Stimulated activated CD4-positive, alpha-beta T cell treated with anti-CD3 and anti-CD28 coated beads, Interleukin-12 subunit alpha, Interleukin-12 subunit beta, amount 100 ng/mL, for 48 hours (primary cell): Measurements from ENCODE around the gene CREB5.
"Not testable (repeated sequence)": the region's sequence is repeated elsewhere in the genome, so short reads cannot be mapped to it uniquely, and the experiment has no call there.

ENCODE experiments used
- DNase-seq, 3 donors: peaks; one replicate each; pipeline ENCODE4 v3.0.0-alpha.2; 2020; ENCODE audit warnings: low read depth in 2 of 3, low spot score in 1 of 3

The CREB5 gene

DNA sequence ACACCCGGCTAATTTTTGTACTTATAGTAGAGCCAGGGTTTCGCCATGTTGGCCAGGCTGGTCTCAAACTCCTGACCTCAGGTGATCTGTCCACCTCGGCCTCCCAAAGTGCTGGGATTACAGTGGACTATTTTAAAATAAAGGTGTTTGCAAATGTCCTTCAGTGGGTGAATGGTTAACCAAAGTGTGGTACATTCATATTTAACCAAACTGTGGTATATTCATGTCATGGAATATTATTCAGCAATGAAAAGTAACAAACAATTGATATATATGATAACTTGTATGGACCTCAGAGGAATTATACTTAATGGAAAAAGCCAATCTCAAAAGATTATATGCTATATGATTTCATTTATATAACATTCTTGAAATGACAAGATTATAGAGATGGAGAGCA lies 190.0 kb downstream of the CREB5 start:
- no peak for DNase-seq

DNA sequence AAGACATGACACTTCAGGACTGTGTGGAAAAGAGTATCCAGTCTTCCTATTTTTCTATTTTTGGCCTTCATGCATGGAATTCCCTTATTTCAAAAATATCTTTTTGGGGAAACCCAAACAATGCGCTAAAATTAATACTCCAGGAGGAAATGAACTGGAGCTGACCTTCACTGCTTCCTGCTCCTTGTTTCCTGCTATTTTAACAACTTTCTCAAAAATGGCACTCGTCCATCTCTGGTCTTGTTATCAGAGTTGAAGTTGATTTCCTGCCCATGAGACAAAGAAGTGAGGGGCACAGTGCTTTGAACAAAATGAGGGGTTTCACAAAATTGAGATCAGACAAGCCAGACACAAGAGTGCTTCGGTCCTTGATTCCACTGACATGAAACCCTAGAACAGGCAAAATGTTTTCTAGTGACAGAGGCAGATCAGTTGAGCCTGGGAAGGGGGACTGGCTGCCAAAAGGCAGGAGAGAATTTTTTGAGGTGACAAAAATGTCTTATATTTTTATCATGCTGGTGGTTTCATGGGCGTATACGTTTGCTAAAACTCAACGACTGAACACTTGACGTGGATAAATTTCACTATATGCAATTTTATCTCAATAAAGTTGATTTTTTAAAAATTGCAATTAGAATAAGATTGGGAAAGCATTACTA lies 193.2 kb downstream of the CREB5 start:
- DNase-seq = no peak

DNA sequence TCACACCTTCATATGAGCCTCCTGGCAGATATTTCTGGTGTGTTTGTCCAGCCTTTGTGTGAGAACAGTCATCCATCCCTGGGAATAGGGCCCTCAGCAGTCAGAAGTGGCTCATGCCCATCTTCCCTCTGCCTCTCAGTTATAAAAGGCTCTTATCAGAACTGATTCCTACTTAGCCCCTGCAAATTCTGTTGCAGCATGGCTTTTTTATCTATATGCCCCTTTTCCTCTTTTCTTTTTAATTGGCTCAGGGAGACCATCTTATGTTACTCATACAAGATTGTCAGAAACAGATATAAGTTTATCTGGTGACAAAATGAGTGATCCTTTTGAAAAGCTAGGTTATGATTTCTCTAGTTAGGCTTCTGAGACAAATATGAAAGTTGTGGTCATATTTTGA lies 194.1 kb downstream of the CREB5 start:
- DNase-seq = no peak

DNA sequence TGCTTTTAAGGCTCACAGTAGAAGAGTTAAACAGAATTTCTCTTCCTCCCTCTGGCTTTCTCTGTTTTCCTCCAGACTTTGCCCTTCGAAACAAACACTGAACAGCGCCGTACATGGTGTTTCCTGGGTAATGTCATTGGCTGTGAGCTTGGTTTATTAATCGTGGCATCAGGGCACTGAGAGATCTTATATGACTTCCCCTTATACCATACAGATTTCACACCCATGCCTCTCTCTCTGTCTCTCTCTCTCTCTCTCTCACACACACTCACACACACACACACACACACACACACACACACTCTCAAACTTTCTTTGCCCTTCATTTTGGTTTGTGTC lies 195.5 kb downstream of the CREB5 start:
- DNase-seq = no peak

DNA sequence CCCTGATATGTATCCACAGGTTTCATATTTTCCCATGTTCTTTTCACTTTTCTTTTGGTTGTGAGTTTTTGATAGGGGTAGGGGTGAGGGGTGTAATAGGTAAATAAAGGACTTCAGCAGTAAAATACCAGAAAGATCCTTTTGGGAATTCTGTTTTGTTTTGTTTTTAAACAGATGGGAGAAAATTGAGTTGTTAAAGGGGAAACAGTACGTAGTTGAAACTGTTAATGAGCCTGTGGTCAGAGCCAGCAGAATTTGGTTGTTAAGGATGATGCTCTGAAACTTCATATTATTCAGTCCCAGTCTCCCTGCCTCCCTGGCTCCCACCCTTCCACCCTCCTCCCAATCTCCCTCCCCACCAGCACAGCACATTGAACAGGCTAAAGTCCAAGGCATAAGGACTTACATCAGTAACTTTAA lies 195.9 kb downstream of the CREB5 start:
- DNase-seq = no peak

DNA sequence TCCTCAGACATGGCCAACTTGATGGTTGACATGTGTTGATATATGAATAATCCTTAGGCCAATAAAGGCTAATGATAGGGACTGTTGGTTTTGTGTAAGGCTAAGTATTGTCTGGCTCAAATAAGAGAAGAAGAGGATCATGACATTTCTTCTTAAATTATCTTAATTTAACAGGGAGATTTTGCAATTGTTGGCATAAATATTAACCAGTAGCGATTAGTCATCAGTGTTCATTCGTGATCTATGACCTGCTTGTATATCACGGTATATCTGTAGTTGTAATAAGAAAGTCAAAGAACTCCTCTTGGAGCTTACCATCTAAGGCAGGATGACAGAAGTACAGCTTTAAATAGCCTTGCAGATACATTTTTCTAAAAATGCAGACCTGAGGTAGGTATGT lies 196.4 kb downstream of the CREB5 start:
- DNase-seq = no peak

DNA sequence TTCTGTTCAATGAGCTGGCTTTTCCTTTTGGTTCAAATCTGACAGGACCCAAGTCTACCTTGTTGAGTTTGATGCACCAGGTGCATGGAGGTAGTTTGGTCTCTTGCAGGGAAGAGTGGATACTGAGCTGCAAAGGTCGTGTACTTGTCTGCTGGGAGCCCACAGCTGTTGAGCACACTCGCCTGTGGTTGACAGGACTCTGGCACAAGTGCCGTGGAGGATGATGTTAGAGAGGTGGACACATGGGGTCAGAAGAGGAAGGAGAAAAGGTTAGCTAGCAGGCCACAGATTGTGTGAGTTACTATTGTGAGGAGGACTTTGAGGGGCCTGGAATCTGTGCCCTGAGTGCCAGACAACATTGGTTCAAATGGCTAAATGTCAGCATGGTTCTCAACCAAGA lies 197.3 kb downstream of the CREB5 start:
- DNase-seq = no peak

DNA sequence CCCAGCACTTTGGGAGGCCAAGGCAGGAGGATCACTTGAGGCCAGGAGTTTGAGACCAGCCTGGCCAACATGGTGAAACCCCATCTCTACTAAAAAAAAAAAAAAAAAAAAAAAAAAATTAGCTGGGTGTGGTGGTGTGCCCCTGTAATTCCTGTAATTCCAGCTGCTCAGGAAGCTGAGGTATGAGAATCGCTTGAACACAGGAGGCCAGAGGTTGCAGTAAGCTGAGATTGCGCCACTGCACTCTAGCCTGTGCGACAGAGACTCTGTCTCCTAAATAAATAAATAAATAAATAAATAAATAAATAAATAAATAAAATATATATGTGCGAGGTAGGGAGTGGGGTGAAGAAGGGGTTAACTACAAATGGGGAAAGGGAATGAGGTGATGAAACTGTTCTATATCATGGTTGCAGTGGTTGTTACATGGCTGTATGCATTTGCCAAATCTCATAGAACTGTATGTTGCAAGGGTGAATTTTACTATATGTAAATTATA lies 199.1 kb downstream of the CREB5 start:
- DNase-seq = not testable (repeated sequence)

DNA sequence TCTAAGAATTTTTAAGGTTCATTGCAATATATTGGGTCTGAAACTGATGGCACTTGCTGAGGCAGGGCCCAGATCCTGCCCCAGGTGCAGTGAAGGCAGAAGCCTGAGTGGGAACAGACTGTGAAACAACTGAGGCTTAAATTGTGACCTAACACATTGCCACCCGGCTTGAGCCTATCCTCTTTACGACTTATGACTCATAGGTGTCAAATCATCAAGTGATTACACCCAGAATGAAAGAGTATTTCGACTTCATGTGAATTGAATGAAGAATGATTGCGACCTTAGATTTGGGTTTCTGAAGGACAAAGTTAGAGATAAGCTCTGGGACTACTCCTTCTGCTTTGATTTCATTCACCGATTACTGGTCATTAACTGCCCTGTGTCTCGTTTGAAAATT lies 200.9 kb downstream of the CREB5 start:
- DNase-seq = no peak

DNA sequence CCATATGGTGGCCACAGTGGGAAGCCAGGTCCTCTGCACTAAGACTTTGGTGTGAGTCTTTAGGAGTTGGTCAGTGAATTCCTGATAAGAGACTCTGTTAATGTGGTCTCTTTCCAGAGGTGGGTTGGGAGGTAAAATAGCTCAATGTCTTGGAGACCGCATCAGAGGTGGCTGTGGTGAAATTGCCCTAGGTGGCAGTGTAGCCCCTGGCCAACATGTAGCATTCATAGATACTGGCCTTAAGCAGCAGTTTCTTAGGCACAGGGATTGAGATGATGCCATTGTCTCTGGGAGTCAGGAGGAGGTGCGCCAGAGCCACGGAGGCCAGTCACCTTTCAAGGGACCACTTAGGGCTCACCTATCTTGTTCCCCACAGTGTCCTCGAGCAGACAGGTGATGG lies 202.8 kb downstream of the CREB5 start:
- DNase-seq = no peak

DNA sequence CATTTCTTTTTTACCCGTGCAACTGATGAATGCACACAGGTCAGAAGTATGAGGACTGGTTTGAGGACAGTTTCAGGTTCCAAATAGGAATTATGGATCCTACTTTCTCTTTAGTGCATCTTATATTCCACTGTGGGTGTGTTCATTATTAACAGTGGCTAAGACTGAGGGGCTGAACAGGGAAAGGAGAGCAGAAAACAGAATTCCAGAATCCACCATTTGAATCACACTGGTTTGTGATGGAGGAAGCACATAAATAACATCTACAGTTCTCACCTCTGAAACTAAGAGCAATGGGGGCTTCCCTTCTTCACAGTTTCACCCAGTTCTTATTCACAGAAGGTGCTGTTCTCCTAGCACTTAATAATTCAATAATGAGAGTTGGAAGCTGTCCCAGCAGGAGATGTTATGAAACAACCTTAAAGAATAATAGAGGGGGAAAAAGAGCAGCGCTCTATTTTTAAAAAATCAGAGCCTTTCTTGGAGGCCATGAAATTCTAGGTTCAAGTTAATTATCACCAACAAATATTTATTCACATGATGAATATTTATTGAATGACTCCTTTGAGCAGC lies 205.1 kb downstream of the CREB5 start:
- no peak for DNase-seq

DNA sequence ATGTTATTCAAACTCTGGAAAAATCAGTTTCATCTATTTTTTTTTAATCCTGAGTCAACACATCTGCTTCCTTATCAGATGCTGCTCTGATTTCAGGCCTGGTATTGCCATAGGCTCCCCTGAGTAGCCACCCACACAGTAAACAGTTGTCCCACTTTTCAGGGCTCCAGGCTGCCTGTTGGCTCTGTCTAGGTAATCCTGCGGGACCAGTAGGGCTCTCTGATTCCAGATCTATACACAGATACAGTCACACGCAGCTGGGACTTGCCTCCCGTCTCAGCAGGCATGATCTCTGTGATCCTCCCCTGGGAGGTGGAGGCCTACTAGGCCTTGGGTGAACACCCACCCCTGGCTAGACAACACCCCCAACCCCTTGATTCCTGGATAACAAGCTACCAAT lies 206.1 kb downstream of the CREB5 start:
- no peak for DNase-seq

DNA sequence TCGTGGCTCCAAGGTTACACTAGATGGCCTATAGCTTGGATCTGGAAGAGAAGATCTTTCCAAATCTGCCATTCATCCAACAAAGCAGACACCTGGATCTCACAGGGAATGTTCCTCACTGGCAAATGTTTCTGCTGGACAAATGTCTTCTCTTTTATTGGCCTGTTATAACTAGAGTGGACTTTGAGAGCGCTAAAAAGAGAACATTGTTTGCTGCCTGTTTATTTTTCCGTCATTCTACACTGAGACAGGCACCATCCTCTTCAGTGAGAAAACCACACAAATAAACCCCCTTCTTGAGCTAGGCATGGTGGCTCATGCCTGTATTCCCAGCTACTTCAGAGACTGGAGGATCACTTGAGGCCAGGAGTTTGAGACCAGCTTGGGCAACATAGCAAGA lies 206.9 kb downstream of the CREB5 start:
- no peak for DNase-seq

DNA sequence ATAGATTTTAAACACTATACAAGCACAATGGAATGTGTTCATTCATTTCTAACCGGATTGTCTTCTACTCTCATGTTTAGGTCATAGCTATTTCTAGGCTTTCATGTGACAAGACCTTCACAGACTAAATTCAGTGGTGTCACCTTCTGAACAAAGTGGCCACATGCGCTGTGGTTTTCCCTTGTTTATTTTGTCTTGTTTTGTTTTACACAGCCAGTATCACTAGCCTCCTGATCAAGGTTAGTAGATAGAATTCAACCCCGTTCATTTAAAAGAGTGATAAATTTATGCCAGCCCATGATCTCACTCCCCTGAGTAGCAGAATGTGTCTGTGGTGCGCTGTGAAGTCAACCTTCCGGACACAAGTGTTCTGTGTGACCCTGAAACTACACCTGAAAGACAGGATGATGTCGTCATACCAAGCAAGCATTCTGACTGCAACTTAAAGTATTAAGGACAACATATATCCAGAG lies 209.1 kb downstream of the CREB5 start:
- no peak for DNase-seq

DNA sequence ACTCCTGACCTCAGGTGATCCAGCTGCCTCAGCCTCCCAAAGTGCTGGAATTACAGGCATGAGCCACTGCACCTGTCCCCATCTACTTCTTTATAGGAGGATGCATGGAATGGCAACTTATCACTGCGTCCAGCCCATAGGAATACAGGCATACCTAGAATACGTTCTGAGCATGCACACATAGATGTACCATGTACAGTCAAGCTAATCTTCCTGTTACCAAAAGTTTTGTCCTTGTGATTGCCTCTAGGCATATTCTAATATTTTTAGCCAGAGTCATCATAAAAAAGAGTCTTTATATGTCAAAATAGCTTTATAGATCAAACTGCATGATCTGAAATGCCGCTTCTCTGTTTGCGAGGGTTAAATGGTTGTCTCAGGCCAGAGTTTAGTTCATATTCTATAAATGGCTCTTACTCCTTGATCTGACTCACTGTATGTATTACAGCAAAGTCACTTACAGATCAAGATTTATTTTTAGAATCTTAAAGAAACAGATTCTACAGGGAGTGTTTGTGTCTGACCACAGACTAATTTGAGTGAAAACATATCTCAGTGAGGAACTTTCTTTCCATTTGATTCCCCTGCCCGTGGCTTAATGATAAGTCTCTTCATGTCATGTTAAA lies 210.9 kb downstream of the CREB5 start:
- no peak for DNase-seq

DNA sequence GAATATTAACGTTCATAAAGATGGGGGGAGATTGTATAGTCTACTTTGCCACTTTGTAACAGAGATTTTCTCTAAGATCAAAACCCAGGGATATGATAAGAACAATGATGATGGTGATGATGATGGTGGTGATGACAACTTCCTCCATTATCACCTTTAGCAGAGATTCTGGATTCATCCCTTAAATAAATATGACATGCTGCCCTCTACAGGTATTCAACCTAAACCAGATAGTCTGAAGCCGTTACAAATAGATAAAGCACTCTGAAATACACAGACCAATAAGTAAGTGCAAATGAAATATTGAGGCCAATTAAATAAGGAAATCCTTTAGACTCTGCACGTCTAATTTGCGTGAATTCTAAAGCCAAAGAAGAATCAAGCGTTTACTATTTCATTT lies 211.5 kb downstream of the CREB5 start:
- DNase-seq = no peak

DNA sequence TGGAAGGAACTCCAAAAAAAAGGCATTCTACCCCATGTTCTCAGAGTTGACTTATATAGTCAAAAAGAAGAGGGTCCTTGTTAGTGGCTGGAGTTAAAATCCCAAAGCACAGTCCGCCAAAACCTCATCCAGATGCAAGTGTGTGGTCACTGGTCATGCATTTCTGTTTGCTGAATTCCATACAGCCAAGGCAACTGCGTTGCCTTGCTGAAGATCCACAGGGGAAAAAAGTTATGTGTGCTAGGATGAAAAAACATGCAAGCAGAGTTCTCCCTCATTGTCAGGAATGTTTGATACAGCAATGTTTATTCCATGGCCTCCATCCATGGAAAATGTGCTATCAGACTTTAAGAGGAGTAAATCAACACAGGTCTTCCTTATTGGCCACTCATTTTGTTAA lies 213.1 kb downstream of the CREB5 start:
- no peak for DNase-seq

DNA sequence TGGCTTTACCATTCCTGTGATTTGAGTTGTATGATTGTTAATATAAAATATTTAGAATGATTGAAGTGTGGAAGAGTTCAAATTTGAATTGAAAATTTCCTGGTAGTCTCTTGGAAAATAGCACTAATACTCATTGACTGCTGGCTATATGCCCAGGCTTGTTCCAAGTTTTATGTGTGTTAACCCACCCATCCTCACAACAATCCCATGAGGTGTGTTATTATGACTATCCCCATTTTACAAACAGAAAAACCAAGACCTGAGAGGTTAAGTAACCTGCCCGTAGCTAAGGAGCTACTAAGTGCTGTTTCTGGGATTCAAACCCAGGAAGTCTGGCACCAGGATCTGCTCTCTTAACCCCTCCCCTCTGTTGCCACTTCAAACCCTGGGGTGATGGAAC lies 213.9 kb downstream of the CREB5 start:
- DNase-seq = no peak

DNA sequence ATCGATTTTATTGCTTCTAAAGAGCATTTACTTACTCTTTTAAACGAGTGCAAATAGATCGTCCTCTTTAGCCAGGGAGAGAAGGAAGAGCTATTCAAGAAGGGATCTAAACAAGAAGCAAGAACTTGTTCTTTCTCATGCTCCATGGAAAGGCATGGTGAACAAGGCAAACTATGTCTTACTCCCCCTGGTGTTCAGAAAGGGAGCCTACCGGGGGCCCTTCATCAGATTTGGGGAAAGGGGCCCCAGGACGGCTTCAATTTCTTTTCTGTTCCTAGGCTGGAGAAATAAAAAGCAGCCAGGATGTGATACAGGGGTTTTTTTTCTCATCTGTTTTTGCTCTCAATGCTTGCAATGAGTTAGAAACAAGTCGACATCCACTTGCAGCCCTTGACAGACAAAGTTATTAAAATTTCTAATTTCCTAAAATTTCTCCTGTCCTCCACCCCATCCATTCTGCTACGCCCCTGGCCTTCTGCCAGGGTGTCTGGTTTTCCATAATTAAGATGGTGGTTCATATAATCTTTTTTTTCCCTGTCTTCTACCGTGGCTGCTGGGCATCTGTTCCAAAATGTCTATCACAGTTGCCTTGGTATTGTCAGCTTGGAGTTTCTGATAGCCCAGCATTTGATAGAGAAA lies 214.4 kb downstream of the CREB5 start:
- DNase-seq = peak in 2 of 3 donors; percentile 1 to 27

DNA sequence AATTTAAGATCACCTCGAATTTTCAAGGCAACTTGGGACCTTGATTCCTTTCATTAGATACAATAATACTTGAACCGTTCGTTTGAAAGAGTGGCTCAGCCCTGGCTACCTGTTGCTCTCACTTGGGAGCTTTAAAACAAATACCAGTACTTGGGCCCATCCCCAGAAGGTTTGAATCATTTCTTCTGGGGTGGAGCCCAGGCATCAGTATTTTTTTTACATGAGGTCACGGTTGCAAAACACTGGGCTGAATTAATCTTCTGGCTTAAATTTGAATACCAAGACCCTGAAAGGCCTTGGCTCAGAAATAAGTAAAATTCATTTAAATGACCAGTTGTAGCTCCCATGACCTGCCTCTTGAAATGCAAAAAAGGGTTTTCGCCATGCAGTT lies 214.9 kb downstream of the CREB5 start:
- no peak for DNase-seq

DNA sequence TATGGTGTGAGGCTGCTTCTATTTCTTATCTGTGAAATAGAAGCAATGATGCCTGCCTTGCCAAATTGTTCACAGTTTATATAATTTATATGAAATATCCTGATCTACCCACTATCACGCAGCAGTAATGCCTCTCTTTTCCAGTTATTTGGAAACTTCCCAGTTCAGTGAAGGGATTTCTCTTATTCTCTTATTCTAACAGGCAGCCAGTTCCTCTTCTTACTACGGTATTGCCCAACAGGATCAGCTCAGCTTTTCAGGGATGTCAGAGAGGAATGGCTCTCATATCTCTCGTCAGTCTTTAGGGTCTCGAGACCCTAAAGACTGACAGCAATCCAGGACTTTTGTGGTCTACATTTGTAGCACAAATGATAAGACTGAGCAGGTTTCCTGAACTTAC lies 215.6 kb downstream of the CREB5 start:
- DNase-seq = no peak

DNA sequence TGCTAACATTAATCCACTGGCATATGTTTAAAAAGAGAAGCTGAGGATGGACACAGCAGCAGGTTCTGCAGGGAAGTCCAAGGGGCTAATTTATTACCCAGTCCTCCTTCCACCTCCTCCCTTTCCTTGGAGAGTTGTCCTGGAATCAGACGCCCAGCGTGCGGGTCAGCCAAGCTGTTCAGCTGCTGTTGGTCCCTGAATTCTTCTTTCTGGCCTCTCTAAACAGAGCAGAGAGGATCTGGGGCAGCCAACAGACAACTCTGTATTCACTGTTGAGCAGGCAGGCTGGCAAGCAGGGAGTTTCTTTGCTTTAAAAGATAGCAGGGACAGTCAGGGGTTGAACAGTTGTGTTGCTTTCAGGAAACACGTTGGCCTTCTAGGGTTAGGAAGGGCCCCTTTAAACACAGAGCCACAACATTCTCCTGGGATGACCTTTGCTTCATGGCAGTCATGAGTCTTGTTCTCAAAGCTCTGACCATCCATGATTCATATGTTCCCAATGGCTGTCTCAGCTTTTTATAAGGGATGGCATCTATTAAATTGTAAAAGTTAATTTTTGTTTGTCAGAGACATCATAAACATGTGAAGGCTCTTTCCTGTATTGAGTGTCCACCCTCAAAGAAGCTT lies 217.0 kb downstream of the CREB5 start:
- DNase-seq = no peak
